Measurements from ENCODE around the gene PRTN3.

Gene PRTN3

GRCh38 chr19:892894-893689, 52.3 kb downstream of the PRTN3 start, which contains the start of the genes MED16 and RNU6-9:
Gene MED16 (minus strand): TSS chr19:893187. CDS start chr19:891131, 2,056 bp downstream.
Gene RNU6-9 (plus strand): TSS chr19:893484.
- DNase-seq (ENCODE audit: insufficient read length, low spot score), result peak; percentile 98
- no peak for TF ChIP-seq CTCF (IDR thresholded peaks at IDR 0.05; ENCODE audit: insufficient read depth, missing control alignments)
- FAIRE-seq, result no peak

GRCh38 chr19:896434-896833, 55.6 kb downstream of the PRTN3 start:
- DNase-seq (ENCODE audit: insufficient read length, low spot score) (no peak), FAIRE-seq (no peak)
- no peak for TF ChIP-seq CTCF (IDR thresholded peaks at IDR 0.05; ENCODE audit: insufficient read depth, missing control alignments)

GRCh38 chr19:896999-897398, 56.2 kb downstream of the PRTN3 start:
- DNase-seq (ENCODE audit: insufficient read length, low spot score) (no peak), FAIRE-seq (no peak)
- no peak for TF ChIP-seq CTCF (IDR thresholded peaks at IDR 0.05; ENCODE audit: insufficient read depth, missing control alignments)

- DNase-seq (ENCODE audit: insufficient read length, low spot score) (no peak), FAIRE-seq (no peak)
Measured at GRCh38 chr19:897442-898039, 56.7 kb downstream of the PRTN3 start.

More at GRCh38 chr19:897442-898039, 56.7 kb downstream of the PRTN3 start:
- no peak for TF ChIP-seq CTCF (IDR thresholded peaks at IDR 0.05; ENCODE audit: insufficient read depth, missing control alignments)

All from D721Med (cell line).